GM21737 (cell line): ENCODE data around the gene LCAT.
"Not testable (repeated sequence)": the region's sequence is repeated elsewhere in the genome, so short reads cannot be mapped to it uniquely, and the experiment has no call there.

Experiments used
- ATAC-seq: cut with Tn5 transposase; IDR thresholded peaks from one replicate; pipeline ENCODE4 v1.9.1; 2021; ENCODE audit warnings: mild to moderate bottlenecking, moderate library complexity; ENCODE audit not compliant: unreplicated experiment

Gene LCAT

DNA sequence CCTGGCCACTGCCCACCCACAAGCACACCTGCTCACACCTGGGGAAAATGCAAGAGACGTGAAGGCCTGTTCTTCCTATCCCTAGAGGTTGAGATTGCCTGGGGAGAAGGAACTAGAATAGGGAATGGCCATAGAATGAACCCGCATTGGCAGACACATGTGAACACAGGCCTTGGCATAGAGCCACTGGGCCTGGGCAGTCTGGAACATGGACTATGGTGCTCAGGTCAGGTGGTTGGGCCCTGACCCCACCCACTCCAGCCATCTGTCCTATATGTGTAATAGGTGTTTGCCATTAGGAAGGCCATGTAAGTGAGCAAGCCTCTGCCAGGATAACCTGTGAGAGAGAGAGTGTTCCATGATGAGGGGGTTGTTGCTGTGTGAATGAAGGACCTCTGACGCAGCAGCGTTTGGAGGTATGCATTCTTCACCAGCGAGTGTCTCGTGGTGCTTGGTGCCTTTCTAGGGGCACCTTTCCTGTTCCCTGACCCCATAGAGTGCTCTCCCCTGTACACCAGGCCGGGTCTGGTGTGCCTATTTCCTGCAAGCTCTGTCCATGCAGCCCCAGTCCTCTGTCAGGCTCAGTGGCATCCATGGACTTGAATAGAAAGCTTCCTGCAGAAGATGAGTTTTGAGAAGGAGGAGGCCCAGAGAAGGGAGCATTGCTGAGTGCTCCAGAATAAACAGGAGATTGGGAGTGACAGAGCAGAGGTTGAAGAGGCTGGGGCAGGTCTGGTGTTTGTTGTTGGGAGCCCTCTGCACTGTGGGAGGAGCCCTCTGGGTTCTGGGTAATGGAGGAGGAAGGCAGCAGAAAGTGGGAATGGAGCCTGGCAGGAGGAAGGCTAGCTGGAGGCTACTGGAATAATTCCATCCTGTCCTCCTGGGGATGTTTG is 27.8 kb downstream of the LCAT start:
- no peak for ATAC-seq

DNA sequence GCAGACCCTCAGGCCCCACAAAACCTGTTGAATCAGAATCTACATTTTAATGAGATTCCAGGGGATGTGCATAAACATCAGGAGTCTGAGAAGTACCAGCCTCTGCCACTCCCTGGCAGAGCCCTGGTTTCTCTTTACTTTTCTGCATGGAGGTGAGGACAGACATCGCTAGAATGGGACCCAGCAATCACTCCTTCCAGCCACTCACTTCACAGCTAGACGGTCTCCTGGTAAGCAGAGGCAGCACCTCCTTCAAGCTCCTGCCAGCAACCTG is 28.5 kb downstream of the LCAT start:
- not testable (repeated sequence) for ATAC-seq

DNA sequence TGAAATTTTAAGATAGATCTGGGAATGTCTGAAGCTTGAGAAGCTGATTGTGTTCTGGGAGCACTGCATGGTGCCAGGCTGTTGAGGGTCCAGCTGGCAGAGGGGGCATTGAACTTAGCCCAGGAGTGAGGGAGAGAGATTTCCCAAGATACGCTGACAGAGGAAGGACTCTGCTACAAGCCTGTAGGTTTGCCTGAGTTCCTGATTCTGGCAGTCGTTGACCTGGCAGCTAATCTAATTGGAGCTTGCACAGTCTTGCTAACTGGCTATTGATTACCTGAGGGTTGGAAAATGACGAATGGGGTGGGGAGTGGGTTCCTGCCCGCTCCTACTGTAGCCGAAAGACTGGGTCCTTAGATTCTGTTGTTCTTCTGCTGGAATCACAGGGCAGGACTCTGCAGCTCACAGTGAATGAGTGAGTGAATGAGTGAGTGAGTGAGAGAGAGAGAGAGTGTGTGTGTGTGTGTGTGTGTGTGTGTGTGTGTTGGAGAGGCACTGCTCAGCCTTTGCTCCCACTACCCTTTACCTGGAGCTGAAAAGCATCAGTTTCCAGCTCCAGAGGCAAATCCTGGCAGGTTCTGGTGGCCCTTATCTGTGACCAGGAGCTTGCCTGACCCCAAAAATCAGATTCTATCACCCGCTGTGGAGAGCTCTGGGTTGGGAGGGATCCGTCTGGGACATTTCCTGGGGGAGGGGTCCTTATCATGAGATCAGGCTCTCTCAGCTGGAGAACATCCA is 29.0 kb downstream of the LCAT start:
- no peak for ATAC-seq

DNA sequence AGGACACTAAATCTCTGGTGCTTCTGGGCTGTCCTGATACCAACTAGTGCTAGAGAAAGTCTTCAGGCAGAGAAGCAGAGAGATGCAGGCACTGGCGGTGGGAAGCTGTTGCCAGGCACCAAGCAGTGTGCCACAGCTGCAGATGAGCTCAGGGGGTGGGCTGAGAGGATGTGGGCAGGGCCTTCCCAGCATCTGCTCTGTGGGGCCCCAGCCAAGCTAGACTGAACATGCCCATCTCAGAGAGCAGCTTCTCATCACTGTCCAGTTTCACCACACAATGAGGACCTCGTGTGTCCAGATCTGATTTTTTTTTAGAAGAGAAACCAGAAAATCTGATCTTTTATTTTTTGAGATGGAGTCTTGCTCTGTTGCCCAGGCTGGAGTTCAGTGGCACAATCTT is 33.8 kb downstream of the LCAT start:
- ATAC-seq, result no peak

DNA sequence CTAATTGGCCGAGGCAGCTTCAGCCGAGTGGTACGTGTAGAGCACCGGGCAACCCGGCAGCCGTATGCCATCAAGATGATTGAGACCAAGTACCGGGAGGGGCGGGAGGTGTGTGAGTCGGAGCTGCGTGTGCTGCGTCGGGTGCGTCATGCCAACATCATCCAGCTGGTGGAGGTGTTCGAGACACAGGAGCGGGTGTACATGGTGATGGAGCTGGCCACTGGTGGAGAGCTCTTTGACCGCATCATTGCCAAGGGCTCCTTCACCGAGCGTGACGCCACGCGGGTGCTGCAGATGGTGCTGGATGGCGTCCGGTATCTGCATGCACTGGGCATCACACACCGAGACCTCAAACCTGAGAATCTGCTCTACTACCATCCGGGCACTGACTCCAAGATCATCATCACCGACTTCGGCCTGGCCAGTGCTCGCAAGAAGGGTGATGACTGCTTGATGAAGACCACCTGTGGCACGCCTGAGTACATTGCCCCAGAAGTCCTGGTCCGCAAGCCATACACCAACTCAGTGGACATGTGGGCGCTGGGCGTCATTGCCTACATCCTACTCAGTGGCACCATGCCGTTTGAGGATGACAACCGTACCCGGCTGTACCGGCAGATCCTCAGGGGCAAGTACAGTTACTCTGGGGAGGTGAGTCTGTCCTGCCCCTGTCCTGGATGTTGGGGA is 34.7 kb downstream of the LCAT start:
- ATAC-seq, result no peak

DNA sequence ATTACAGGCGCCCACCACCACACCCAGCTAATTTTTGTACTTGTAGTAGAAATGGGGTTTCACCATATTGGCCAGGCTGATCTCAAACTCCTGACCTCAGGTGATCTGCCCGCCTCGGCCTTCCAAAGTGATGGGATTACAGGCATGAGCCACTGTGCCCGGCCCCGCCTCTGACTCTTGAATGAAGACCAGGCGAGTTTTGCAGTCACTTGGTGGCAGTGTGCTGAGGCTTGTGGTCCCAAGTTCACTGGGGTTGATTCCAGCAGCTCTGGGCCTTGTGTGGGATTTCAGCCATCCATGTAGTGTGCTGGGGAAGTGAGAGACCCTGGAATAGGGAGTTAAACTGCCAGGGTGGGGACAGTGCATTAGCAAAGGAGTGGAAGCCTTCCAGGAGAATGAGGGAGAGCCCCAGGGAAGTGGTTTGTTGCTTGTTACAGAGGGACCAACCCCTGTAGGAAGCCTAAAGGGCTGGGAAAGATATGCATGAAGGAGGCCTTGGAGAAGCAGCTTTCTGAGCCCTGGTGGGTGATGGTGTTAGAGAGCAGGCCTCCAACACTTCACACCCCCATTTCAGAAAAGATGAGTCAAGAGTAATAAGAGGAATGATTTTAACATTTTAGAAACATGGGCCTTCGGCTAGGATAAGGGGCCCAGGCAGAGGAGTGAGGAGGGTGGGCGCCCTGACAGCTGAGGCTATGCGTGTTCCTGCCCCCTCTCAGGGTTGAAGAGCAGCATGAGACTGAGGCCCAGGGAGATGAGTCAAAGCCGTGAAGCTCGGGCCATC is 36.3 kb downstream of the LCAT start:
- no peak for ATAC-seq

DNA sequence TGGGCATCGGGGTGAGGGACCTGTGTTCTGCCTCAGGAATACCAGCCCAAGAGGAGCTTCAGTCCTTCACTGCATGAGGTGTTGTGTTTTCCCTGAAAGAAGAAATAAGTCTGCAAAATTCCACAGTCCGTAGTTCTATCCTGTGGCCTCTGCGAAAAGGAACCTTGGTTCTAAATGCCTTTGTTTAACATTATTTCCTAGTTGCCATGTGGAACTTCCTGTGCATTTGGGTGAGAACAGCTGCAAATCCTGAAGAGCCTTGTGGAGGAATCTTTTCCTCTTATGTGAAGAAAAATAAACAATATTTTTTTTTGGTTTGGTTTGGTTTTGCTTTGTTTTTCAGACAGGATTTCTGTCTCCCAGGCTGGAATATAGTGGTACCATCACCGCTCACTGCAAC is 41.1 kb downstream of the LCAT start:
- no peak for ATAC-seq

DNA sequence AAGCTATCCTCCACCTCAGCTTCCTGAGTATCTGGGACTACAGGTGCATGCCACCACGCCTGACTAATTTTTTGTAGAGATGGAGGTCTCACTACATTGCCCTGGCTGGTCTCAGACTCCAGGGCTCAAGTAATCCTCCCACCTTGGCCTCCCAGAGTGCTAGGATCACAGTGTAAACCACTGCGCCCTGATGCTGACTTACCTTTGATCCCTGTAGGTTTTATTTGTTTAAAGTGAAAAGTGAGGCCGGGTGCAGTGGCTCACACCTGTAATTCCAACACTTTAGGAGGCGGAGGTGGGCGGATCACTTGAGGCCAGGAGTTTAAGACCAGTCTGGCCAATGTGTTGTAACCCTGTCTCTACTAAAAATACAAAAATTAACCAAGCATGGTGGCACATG is 42.2 kb downstream of the LCAT start:
- ATAC-seq, result no peak

DNA sequence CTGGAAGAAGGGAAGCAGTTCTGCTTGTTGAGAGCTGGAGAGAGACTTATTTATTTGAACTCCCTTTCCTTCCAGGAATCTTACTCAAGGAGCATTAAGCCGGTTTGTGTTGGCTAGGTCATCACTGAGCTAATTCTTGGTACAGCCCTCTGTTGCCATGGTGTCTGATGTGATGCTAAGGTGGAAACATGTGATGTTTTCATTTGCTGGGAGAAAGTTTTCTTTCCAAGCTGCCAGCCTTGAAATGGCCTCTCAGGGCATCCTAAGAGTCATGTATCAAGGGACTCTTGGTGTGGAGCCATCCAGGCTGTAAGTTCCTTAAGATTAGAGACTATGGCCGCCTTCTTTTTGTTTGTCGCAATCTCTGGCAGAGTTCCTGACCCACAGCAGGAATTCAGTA is 46.7 kb downstream of the LCAT start:
- ATAC-seq, result no peak

DNA sequence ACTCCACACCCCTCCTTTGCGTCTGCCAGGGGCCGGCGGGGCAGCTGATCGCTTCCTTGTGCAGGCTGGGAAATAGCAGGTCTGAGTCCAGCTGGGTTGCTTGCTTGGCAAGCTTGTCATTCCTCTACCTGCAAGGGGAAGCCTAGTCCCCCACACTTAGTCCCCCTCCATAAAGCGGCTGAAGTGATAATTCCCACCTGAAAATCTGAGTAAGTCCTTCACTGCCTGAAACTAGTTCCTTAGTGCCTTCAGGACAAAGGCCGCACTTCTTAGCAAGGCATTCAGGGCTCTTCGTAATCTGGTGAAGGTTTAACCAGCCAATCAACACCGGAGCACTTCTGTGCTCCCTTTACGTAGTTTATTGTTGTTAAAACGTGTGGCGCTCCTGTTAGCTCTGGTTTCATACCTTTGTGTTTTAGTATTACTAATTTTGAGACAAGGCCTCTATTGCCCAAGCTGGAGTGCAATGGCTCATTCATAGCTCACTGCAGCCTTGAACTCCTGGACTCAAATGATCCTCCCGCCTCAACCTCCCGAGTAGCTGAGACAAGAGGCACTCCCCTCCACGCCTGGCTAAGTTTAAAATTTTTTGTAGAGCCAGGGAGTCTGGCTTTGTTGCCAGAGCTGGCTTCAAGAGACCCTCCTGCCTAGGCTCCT is 50.0 kb downstream of the LCAT start:
- ATAC-seq, result peak; percentile 10

DNA sequence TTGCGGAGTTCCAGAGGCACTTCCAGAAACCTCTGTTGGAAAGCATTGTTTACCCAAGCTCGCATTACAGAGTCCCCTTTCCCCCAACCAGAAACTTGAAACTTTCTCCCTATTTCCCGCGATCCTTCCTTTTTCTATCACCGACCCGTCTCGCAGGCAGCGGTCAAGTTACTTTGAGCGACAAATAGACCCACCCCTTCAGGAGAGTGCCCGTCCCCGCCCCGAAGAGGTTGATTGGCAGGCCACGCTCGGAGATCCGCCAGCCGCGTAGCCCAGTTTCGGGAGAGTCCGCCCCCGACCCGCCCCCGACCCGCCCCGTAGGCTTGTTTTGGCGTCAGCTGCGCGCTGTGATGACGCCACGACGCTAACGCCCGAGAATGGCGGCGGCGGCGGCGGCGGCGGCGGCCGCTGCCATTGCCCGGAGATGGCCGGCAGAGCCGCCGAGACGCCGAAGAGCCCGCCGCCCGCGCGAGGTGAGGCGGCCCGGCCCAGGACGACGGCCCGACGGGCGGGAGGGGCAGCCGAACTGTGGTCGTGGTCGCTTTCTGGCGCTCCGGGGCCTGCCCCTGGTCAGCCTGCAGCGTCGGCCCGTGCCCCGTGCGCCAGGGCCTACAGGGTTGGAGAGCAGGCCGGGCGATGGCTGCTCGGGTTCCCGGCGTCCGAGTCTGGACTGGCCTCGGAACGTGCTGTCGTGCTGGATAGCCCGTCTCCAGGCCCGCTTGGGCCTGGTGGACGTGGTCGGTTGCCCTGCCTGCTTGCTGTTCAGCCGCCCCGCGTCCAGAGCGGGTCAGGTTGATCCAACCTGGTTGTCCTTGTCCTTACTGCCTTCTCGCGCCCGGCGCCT is 50.8 kb downstream of the LCAT start, which contains the start of gene PSKH1:
Gene PSKH1, plus strand, starts transcription at position 356 of the 844 bp plus-strand sequence. CDS start 15,496 bp downstream, outside the sequence.
- peak; percentile 94 for ATAC-seq

DNA sequence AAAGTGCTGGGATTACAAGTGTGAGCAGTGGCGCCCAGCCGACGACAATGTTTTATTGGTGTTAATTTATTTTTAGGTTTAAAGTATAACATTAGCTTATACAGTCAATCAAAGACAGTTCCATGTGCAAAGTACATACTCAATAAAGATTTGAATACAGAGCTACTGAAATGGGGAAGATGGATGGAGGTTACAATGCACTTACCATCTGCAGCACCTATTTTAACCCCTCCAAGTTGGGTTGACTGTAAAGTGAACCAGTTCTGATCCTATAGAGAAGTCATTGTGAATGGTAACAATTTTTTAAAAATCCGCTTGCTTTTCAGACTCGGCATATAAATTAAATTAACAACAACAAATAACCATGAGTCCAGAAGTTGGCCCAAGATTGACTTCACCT is 51.5 kb downstream of the LCAT start:
- no peak for ATAC-seq
